Smooth muscle cell (in vitro differentiated cells): ENCODE results near the gene UPK1A. TPM values are rescaled to one million over a fixed set of nuclear protein-coding genes. Genes with fewer than 3 reads are reported as not detected.

ENCODE experiments used
- DNase-seq: peaks from one replicate; lab custom pipeline; 2025; ENCODE audit not compliant: unreplicated experiment; lab: John Stamatoyannopoulos, UW
- H2AFZ ChIP-seq: fragments of 200-600 bp; sonication (generic); 2 replicates; pipeline ENCODE4 v1.6.0; 2016; ENCODE audit warnings: antibody characterized with exemption, low read depth, mild to moderate bottlenecking
- H3F3A ChIP-seq: fragments of 200-600 bp; sonication (generic); 2 replicates; pipeline ENCODE4 v1.6.0; 2017; ENCODE audit warnings: antibody characterized with exemption, low read depth
- H3K27ac ChIP-seq: fragments of 200-600 bp; sonication (generic); 2 replicates; pipeline ENCODE4 v1.5.1; 2016; ENCODE audit warnings: low read depth, mild to moderate bottlenecking
- H3K27me3 ChIP-seq: fragments of 200-600 bp; sonication (generic); 2 replicates; pipeline ENCODE4 v1.6.1; 2016; ENCODE audit warnings: low read depth, mild to moderate bottlenecking
- H3K36me3 ChIP-seq: fragments of 200-600 bp; sonication (generic); 2 replicates; pipeline ENCODE4 v1.5.1; 2016; ENCODE audit warnings: low read depth
- H3K4me1 ChIP-seq: fragments of 200-600 bp; sonication (generic); 2 replicates; pipeline ENCODE4 v1.5.1; 2016; ENCODE audit warnings: low read depth
- H3K4me2 ChIP-seq: fragments of 200-600 bp; sonication (generic); 2 replicates; pipeline ENCODE4 v1.6.0; 2016; ENCODE audit warnings: mild to moderate bottlenecking
- H3K4me3 ChIP-seq: fragments of 200-600 bp; sonication (generic); 2 replicates; pipeline ENCODE4 v1.5.1; 2016; ENCODE audit warnings: mild to moderate bottlenecking
- H3K79me2 ChIP-seq: fragments of 200-600 bp; sonication (generic); 2 replicates; pipeline ENCODE4 v1.6.0; 2016; ENCODE audit warnings: low read depth, mild to moderate bottlenecking
- H3K9ac ChIP-seq: fragments of 200-600 bp; sonication (generic); 2 replicates; pipeline ENCODE4 v1.6.0; 2016; ENCODE audit warnings: low read depth
- H3K9me3 ChIP-seq: fragments of 200-600 bp; sonication (generic); replicated peaks from 2 replicates; pipeline ENCODE4 v1.5.1; 2016; ENCODE audit warnings: low read depth
- H4K20me1 ChIP-seq: fragments of 200-600 bp; sonication (generic); 2 replicates; pipeline ENCODE4 v1.6.0; 2016; ENCODE audit warnings: low read depth
- CTCF ChIP-seq: fragments of 200-600 bp; sonication (generic); IDR thresholded peaks from 2 replicates; pipeline ENCODE4 v1.5.1; 2017; ENCODE audit warnings: borderline replicate concordance, mild to moderate bottlenecking, antibody characterized with exemption; ENCODE audit not compliant: insufficient read depth, poor library complexity, severe bottlenecking
- WGBS: methylation state at CpG from one replicate; pipeline ENCODE4 v1.1.7; 2016; ENCODE audit warnings: low lambda C conversion rate; 5-methylcytosine and 5-hydroxymethylcytosine counted together
- polyA plus RNA-seq: library from polyadenylated mRNA; unstranded; fragments of >200 nt; fragmentation: Nextera tagmentation; extraction: Ambion mirVana; gene quantifications from 2 replicates; pipeline ENCODE4 v1.2.1, GENCODE V29; 2016
- total RNA-seq: library from RNA; depleted of rRNA; stranded (reverse); fragments of >200 nt; gene quantifications from 2 replicates; pipeline ENCODE4 v1.2.3, GENCODE V29; 2014

The UPK1A gene
- total and polyA plus RNA-seq, 2 experiments from 2014 or later, result 1.0 to 4.2 TPM

- Histone ChIP-seq H3K27me3 (no peaks in the 10 kb centered on the region), H3K36me3 (peaks cover 10% of the 10 kb centered on the region), H2AFZ (no peak overlapping the region), H4K20me1 (peaks cover 29% of the 10 kb centered on the region), H3K27ac (no peak overlapping the region), H3K4me3 (no peak overlapping the region), H3K4me2 (no peak overlapping the region), H3F3A (no peaks in the 10 kb centered on the region), H3K9me3 (no peaks in the 10 kb centered on the region), H3K79me2 (peaks cover 11% of the 10 kb centered on the region), H3K4me1 (no peaks in the 10 kb centered on the region), H3K9ac (no peak overlapping the region)
- WGBS, result 93% methylated on average over 4 of the region's 4 CpGs
- no peak for DNase-seq
- no peak for TF ChIP-seq CTCF
Observed at GRCh38 chr19:35655600-35655999, 10.7 kb upstream of the UPK1A start.

- 98% methylated on average over 6 of the region's 6 CpGs for WGBS
- H3K4me2 ChIP-seq, result no peak overlapping the region
- no peak overlapping the region for H2AFZ ChIP-seq
- H3K36me3 ChIP-seq, result peaks cover 10% of the 10 kb centered on the region
- TF ChIP-seq CTCF, result no peak
- no peaks in the 10 kb centered on the region for H3K9me3 ChIP-seq
- no peaks in the 10 kb centered on the region for H3F3A ChIP-seq
- no peaks in the 10 kb centered on the region for H3K79me2 ChIP-seq
- H4K20me1 ChIP-seq, result peaks cover 29% of the 10 kb centered on the region
- H3K4me1 ChIP-seq, result no peaks in the 10 kb centered on the region
- DNase-seq, result no peak
- H3K27ac ChIP-seq, result no peak overlapping the region
- H3K27me3 ChIP-seq, result no peaks in the 10 kb centered on the region
- no peak overlapping the region for H3K9ac ChIP-seq
- no peak overlapping the region for H3K4me3 ChIP-seq
Observed at GRCh38 chr19:35656700-35657099, 9.6 kb upstream of the UPK1A start.

GRCh38 chr19:35657904-35658700, 8.2 kb upstream of the UPK1A start:
- WGBS, result 94% methylated on average over 15 of the region's 15 CpGs
- H3K4me1 ChIP-seq, result no peaks in the 10 kb centered on the region
- no peak overlapping the region for H3K4me3 ChIP-seq
- H3K4me2 ChIP-seq, result no peak overlapping the region
- no peak overlapping the region for H3K9ac ChIP-seq
- H3F3A ChIP-seq, result no peaks in the 10 kb centered on the region
- no peaks in the 10 kb centered on the region for H3K79me2 ChIP-seq
- no peaks in the 10 kb centered on the region for H3K9me3 ChIP-seq
- H3K27ac ChIP-seq, result no peak overlapping the region
- peaks cover 29% of the 10 kb centered on the region for H4K20me1 ChIP-seq
- H3K36me3 ChIP-seq, result peaks cover 10% of the 10 kb centered on the region
- no peak overlapping the region for H2AFZ ChIP-seq
- no peaks in the 10 kb centered on the region for H3K27me3 ChIP-seq
- DNase-seq, result no peak
- TF ChIP-seq CTCF, result no peak

- Histone ChIP-seq H3K4me3 (no peak overlapping the region), H3K4me2 (no peak overlapping the region), H3K9ac (no peak overlapping the region), H3F3A (no peaks in the 10 kb centered on the region), H3K36me3 (peaks cover 10% of the 10 kb centered on the region), H3K79me2 (no peaks in the 10 kb centered on the region), H3K9me3 (no peaks in the 10 kb centered on the region), H2AFZ (no peak overlapping the region), H3K27me3 (no peaks in the 10 kb centered on the region), H4K20me1 (peaks cover 16% of the 10 kb centered on the region), H3K27ac (no peak overlapping the region), H3K4me1 (no peaks in the 10 kb centered on the region)
- 94% methylated on average over 6 of the region's 6 CpGs for whole genome bisulfite sequencing
- DNase-seq, result no peak
- TF ChIP-seq CTCF, result no peak
Observed at GRCh38 chr19:35661995-35662340, 4.3 kb upstream of the UPK1A start.
